ENCODE measurements around the gene SLX9. TPM values are rescaled to one million over a fixed set of nuclear protein-coding genes. Genes with fewer than 3 reads are reported as not detected.
"Not testable (repeated sequence)": the region's sequence is repeated elsewhere in the genome, so short reads cannot be mapped to it uniquely, and the experiment has no call there.

SLX9 gene
- total RNA-seq, 2 experiments from 2014 or later = 18.6 to 61.6 TPM

DNA sequence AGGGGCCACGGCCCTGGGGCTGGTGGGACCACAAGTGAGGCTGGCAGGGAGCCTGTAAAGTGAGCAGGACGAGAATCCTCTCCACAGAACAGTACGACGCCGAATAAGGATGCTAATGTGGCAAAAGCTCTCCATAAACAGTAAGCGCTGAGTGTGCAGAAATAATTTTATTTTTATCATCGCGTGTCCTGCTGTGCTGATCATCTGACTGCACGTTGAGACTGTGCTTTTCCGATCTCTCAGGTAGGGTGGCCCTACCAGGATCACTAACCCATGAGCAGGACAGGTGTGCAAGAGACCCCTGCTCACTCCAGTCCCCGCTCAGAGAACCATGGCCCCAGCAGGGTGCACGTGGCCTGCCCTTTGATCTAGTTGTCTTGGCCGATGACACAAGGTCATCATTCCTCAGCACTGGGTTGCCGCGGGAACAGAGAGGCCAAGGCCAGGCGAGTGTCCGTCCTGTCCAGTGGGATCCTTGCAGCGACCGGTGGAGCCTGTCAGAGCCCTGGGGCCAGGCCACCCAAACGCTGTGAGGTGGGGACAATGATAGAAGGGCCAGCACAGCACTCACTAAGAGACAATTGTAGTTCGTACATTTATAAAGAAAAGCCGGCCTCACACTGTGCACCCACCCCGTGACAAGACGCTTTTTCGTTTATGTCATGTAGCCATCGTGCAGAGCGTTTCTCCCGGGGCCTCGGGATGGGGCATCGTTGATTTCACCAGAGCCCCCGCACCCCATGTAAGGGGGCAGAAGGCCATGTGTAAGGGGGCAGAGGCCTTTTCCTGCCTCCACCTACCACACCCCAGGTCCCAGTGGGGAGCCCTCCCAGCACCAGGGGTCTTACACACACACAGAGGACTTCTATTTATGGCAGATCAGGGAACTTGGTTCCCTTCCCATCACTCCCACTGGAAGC is 81.9 kb downstream of the SLX9 start:
- Histone ChIP-seq H3K9me3 (ENCODE audit: low read length) (no peaks in the 10 kb centered on the region), H3K4me2 (ENCODE audit: low read length) (no peak overlapping the region), H3K4me3 (ENCODE audit: low read depth, low read length, poor library complexity, severe bottlenecking) (no peak overlapping the region), H3K9me2 (ENCODE audit: insufficient read depth, low read length) (no peaks in the 10 kb centered on the region), H3K27ac (ENCODE audit: low read depth, low read length, poor library complexity, severe bottlenecking) (no peak overlapping the region), H3K79me2 (ENCODE audit: insufficient read depth, low read depth, low read length) (no peaks in the 10 kb centered on the region), H3K4me1 (ENCODE audit: insufficient read depth, low read length, poor library complexity, severe bottlenecking) (no peaks in the 10 kb centered on the region), H3K36me3 (ENCODE audit: insufficient read depth, low read length) (no peaks in the 10 kb centered on the region), H4K20me1 (ENCODE audit: insufficient read depth, low read length) (no peaks in the 10 kb centered on the region), H2AFZ (ENCODE audit: low read length) (no peak overlapping the region)
- ChIA-PET CTCF (ENCODE audit: unreplicated experiment) (no interaction called here), POLR2A (no interaction called here)
- intact Hi-C loops (cut with micrococcal nuclease; ENCODE audit: unreplicated experiment) = no loop called here
- no TSS peak for BruUV-seq (replicated peaks)
- DNase-seq (ENCODE audit: low spot score) = no peak
- TF ChIP-seq EZH2phosphoT487 (IDR thresholded peaks at IDR 0.05; ENCODE audit: borderline replicate concordance, low read depth, low read length) = no peak
- TF ChIP-seq, protein P1, sequence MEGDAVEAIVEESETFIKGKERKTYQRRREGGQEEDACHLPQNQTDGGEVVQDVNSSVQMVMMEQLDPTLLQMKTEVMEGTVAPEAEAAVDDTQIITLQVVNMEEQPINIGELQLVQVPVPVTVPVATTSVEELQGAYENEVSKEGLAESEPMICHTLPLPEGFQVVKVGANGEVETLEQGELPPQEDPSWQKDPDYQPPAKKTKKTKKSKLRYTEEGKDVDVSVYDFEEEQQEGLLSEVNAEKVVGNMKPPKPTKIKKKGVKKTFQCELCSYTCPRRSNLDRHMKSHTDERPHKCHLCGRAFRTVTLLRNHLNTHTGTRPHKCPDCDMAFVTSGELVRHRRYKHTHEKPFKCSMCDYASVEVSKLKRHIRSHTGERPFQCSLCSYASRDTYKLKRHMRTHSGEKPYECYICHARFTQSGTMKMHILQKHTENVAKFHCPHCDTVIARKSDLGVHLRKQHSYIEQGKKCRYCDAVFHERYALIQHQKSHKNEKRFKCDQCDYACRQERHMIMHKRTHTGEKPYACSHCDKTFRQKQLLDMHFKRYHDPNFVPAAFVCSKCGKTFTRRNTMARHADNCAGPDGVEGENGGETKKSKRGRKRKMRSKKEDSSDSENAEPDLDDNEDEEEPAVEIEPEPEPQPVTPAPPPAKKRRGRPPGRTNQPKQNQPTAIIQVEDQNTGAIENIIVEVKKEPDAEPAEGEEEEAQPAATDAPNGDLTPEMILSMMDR (conservative IDR thresholded peaks at IDR 0.05; ENCODE audit: low read length) = no peak

DNA sequence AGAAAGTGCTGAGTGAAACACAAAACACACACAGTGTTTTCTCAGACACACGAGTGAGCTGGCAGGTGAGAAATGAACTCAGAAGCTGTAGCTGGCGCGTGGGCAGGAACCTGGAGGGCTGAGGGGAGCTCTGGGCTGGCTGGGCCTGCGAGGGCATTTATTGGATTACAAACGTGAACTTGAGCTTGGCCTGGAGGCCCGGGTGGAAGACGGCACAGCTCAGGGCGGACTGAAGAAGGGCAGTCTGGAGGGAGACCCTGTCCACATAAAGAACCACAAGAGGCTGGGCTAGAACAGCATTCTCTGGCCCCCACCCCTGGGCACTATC is 82.5 kb downstream of the SLX9 start:
- POLR2A ChIA-PET = no interaction called here
- intact Hi-C loops (cut with micrococcal nuclease; ENCODE audit: unreplicated experiment) = no loop called here
- Histone ChIP-seq H3K36me3 (ENCODE audit: insufficient read depth, low read length) (no peaks in the 10 kb centered on the region), H3K27ac (ENCODE audit: low read depth, low read length, poor library complexity, severe bottlenecking) (no peak overlapping the region), H3K4me1 (ENCODE audit: insufficient read depth, low read length, poor library complexity, severe bottlenecking) (no peaks in the 10 kb centered on the region), H4K20me1 (ENCODE audit: insufficient read depth, low read length) (no peaks in the 10 kb centered on the region), H3K9me2 (ENCODE audit: insufficient read depth, low read length) (no peaks in the 10 kb centered on the region), H3K4me2 (ENCODE audit: low read length) (no peak overlapping the region), H3K9me3 (ENCODE audit: low read length) (no peaks in the 10 kb centered on the region), H3K79me2 (ENCODE audit: insufficient read depth, low read depth, low read length) (no peaks in the 10 kb centered on the region), H3K4me3 (ENCODE audit: low read depth, low read length, poor library complexity, severe bottlenecking) (no peak overlapping the region), H2AFZ (ENCODE audit: low read length) (no peak overlapping the region)
- TF ChIP-seq EZH2phosphoT487 (IDR thresholded peaks at IDR 0.05; ENCODE audit: borderline replicate concordance, low read depth, low read length) = no peak
- DNase-seq (ENCODE audit: low spot score) = no peak
- CTCF ChIA-PET (ENCODE audit: unreplicated experiment) = no interaction called here
- BruUV-seq (replicated peaks) = no TSS peak

- Histone ChIP-seq H2AFZ (ENCODE audit: low read length) (no peak overlapping the region), H4K20me1 (ENCODE audit: insufficient read depth, low read length) (no peaks in the 10 kb centered on the region), H3K4me1 (ENCODE audit: insufficient read depth, low read length, poor library complexity, severe bottlenecking) (no peaks in the 10 kb centered on the region), H3K79me2 (ENCODE audit: insufficient read depth, low read depth, low read length) (no peaks in the 10 kb centered on the region), H3K27ac (ENCODE audit: low read depth, low read length, poor library complexity, severe bottlenecking) (no peak overlapping the region), H3K9me2 (ENCODE audit: insufficient read depth, low read length) (no peaks in the 10 kb centered on the region), H3K9me3 (ENCODE audit: low read length) (no peaks in the 10 kb centered on the region), H3K36me3 (ENCODE audit: insufficient read depth, low read length) (no peaks in the 10 kb centered on the region), H3K4me2 (ENCODE audit: low read length) (no peak overlapping the region), H3K4me3 (ENCODE audit: low read depth, low read length, poor library complexity, severe bottlenecking) (no peak overlapping the region)
- intact Hi-C loops (cut with micrococcal nuclease; ENCODE audit: unreplicated experiment) = no loop called here
- BruUV-seq (replicated peaks) = no TSS peak
- ChIA-PET CTCF (ENCODE audit: unreplicated experiment) (no interaction called here), POLR2A (no interaction called here)
- no peak for TF ChIP-seq EZH2phosphoT487 (IDR thresholded peaks at IDR 0.05; ENCODE audit: borderline replicate concordance, low read depth, low read length)
- TF ChIP-seq, protein P1 (conservative IDR thresholded peaks at IDR 0.05; ENCODE audit: low read length) = no peak
- no peak for DNase-seq (ENCODE audit: low spot score)
These were observed 82.9 kb downstream of the SLX9 start for GRCh38 chr21:45022736-45023135.

GRCh38 chr21:45024516-45024915 is 84.7 kb downstream of the SLX9 start:
- H3K9me3 ChIP-seq (ENCODE audit: low read length); H3K27ac ChIP-seq (ENCODE audit: low read depth, low read length, poor library complexity, severe bottlenecking); DNase-seq (ENCODE audit: low spot score); H3K36me3 ChIP-seq (ENCODE audit: insufficient read depth, low read length); POLR2A ChIA-PET; H3K4me1 ChIP-seq (ENCODE audit: insufficient read depth, low read length, poor library complexity, severe bottlenecking); H3K79me2 ChIP-seq (ENCODE audit: insufficient read depth, low read depth, low read length); H3K4me3 ChIP-seq (ENCODE audit: low read depth, low read length, poor library complexity, severe bottlenecking); H2AFZ ChIP-seq (ENCODE audit: low read length); BruUV-seq (replicated peaks); CTCF ChIA-PET (ENCODE audit: unreplicated experiment); intact Hi-C loops (cut with micrococcal nuclease; ENCODE audit: unreplicated experiment); H3K4me2 ChIP-seq (ENCODE audit: low read length); H3K9me2 ChIP-seq (ENCODE audit: insufficient read depth, low read length); H4K20me1 ChIP-seq (ENCODE audit: insufficient read depth, low read length): not testable (repeated sequence)
